Measurements from ENCODE around the gene HOXA6.
A peak's percentile ranks its signal among the peaks of the same experiment; 100 is the strongest.

HOXA6 gene

DNA sequence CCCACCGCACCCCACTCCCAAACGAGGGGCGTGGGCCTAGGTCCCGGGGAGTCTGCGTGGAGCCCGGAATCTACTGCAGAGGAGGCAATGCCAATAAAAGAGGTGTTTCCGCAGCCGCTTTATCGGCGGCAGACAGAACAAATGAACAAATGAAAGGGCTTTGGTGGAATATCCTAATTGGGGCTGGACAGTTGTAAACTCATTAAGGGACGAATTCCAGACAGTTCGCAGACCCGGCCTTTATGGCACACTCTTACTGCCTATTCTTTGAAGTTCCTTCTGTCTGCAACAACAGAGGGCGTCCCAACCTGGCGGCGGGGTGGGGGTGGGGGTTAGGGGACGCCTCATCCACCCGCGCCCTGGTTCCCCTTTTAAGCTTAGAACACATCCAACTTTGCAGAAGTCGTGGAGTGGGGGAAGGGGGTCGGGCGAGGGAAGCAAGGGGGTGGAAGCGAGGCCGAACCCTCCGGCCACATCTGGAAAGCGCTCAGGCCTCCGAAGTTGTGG lies 13.7 kb upstream of the HOXA6 start:
- no peak for DNase-seq (ENCODE audit: low spot score)

DNA sequence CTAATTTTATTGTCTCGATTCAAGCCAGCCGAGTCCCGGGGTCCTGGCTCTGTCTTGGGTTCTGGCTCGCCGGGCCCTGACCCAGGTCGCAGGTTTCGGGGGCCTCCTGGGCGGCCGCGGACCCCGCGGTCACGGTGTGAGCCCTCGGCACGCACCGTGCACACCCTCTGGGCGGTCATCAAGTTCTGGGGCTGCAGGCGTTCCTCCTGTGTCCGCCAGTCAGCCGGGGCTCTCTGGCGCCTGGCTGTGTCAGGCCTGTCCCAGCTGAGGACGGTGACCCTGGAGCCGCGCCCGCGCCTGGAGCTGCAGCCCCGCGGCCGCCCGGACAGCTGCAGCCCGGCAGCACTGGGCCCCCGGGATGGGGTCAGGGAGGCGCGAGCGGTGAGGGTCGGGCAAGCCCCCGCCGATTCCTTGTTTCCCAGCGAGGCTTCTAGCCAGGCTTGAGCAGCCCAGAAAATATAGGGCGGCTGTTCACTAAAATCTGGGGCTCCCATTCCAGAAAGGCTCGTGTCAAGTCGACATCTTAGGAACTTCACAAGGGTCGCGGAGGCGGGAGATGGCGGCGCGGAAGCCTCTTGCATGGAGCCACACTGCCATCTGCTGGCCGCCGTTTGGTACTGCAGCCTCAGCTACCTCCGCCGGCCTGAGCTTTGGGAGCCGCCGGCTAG lies 13.1 kb upstream of the HOXA6 start:
- peak; percentile 80 for DNase-seq (ENCODE audit: low spot score)

DNA sequence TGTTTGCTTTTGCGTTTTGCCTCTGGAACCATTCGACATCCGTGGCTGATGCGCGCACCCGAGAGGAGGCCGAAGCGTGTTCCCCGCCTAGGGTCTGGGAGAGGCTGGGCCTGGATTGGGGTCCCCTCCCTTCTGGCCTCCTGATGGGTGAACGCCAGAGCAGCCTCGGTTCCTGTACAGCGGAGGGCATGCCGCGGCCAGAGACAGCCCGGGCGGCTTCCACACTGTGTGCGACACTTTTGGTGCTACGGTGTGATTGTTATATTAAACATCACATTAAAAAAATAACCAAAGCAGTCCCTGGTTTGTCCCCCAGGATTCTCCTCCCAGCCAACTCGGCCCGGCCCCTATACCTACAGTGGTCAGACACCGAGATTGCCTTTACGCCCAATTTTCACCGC lies 12.6 kb upstream of the HOXA6 start:
- DNase-seq (ENCODE audit: low spot score): no peak

DNA sequence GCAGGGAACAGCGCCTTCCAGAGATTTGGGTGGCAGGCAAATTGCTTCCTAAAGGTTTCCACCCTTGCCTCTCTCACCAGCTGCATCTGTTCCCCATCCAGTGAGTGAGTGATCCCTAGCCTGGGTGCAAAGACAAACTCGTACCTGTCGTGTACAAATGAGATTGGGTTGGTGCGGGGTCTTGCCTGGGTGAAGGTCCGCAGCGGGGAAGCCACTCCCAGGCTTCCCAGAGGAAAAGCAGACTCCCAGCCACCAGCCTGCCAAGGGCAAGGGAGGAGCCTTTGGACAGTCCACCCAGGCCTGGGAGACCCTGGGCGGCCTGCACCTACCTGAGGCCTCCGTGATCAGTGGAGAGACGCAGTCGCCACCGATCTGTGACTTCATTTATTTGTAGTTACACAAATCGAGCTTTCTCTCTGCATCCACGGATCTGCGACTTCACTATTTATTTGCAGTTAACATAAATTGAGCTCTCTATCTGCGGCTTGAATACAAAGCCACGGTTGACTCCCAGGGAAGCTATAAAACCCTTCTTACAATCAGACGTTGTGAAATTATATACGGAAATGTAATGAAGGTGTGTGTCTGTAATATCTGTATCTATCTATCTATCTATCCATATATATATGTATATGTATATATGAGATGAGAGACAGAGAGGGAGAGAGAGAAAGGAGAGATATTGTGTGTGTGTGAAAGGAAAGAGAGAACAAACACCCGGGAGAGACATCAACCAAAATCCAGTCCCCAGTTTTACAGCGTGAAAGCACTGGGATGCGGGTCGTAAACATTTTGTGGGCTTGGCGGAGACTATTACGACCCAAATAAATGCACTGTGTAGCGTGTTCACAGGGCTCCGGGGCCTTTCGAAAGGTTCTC lies 11.9 kb upstream of the HOXA6 start:
- no peak for DNase-seq (ENCODE audit: low spot score)

DNA sequence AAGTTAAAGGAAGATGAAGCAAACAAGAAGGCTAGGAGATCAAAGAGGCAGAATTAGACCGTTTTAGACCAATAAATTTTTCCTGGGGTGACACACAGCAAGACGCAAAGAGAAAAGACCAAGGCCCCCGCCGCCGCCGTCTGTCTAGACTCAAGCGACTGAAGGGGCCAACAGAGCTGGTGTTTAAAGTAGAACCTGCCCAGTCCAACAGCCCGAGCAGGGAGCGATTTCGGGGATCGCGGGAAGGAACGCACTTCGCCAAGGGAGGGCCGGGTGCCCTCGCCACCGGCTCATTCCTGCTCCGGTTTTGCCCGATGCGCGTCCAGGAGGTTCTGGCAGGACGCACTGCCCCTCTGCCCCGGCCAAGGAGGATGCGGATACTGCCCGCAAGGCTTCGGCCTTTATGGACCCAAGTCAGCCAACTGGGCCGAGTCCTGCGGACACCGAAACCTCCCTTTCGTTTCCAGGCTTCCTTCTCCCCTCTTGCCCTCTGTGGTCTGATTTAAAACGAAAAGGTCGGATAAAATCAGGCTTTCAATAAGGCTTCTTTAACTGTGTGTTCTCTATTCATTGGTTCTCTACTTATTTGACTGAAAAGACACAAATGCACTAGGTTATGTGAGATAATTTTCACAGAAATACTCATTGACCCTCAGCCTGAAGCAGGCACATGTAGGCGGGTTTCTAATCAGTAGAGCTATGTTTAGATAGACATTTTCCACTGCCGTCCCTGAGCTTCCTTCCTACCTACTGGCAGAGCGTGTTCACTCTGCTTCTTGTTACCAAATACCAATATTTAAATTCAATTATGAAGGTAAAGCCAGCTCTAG lies 11.1 kb upstream of the HOXA6 start:
- DNase-seq (ENCODE audit: low spot score): no peak

DNA sequence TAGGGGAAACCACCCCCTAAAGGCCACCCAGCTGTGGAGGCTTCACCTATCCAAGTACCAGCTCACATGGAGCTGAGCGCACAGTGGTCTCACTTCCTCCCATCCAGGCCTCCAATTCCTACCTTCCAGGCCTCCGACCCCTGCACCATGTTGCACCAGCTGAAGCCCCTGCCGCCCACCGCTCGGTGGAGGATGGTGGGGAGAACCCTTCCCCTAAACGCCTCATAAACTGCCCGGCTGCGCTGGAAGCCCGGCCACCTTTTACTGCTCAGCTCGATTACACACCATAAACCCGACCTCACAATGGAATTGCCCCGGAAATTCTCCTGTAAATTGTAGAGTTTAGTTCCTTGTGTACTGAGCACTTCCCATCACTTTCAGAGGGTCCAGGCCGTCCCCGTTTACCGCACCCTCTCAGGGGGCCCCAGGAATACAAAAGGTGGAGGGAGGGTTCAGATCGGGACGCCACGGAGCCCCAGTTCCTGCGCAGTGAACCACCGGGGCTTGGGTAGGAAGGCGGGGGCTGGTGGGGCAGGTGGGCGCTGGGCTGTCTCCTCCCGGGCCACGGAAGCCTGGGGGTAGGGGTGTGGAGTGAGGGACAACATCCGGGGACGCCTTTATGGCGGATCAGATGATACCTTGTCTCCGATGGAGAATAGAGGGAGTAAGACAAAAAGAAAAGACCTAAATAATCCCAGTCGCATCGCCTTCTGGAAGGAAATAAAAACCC lies 10.3 kb upstream of the HOXA6 start:
- DNase-seq (ENCODE audit: low spot score): no peak

DNA sequence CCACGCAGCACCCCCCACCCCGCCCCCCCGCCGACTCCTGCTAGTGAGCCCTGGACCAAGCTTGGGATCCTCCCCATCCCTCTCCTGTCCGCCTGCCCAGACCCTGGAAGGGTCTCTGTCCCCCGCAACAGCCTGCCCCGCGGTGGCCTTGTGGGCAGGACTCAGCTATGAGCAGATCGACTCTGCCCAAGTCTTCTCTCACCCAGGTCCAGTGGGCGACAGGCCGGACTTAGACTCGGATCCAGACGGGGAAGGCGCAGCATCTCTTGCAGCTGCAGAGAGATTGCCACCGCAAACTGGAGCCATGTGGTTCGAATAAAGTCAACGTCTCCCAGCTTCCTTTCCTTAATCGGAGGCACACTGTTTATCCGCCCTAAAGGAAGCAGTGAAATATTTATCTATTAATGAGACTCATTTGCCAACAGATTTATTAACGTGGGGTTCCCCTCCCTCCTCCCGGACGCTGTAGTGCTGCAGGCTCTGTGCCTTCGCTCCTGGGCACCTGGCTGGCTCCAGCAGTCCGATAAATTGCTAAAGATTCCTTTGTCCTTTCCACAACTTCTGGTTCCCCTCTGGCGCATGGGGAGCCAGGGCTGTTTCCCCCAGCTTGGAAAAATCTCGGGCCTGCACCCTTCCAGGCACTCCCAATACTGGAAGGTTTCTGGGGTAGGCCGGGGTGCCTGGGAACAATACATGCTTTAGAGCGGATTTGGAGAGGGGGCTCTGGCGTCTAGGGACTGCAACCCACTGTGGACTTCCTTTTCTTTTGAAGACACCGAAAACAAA lies 9.5 kb upstream of the HOXA6 start:
- no peak for DNase-seq (ENCODE audit: low spot score)

DNA sequence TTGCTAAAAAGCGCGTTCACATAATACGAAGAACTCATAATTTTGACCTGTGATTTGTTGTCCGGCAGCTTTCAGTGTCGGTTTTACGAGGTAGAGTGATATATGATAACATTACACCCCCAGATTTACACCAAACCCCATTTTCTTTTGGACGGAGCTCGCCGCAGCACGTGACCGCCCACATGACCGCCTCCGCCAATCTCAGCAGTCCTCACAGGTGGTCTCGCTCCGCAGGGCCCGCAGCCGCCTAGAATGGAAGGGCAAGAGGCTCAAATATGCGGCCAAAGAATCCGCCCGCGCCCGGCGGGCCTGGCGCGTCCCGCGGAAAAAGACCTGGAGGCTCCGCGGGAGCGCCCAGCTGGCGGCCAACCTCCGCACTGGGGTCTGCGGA lies 8.9 kb upstream of the HOXA6 start, which contains the start of gene HOXA7:
HOXA7 (minus strand) TSS at position 168 of the 391 bp plus-strand sequence; CDS start at position 38, 130 bp downstream.
- no peak for DNase-seq (ENCODE audit: low spot score)

DNA sequence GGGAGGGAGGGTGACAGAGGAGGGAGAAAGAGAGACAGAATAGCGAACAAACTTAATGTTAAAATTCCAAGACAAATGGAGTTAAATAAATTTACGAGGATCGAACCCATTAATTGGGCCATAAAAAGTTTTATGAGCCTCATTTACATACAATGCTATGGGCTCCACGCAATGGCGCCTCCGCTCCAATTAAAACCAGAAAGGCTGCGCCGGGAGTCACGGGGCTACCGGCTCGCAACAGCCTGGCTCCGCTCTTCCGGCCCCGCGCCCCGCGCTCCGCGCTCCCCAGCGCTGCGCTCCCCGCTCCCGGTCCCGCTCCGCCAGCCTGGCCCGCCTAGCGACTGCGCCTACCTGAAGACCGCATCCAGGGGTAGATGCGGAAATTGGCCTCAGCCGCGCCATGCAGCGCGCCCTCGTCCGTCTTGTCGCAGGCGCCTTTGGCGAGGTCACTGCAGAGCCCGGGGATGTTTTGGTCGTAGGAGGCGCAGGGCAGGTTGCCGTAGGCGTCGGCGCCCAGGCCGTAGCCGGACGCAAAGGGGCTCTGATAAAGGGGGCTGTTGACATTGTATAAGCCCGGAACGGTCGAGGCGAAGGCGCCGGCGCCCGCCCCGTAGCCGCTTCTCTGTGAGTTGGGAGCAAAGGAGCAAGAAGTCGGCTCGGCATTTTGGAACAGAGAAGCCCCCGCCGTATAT lies 8.4 kb upstream of the HOXA6 start:
- no peak for DNase-seq (ENCODE audit: low spot score)

DNA sequence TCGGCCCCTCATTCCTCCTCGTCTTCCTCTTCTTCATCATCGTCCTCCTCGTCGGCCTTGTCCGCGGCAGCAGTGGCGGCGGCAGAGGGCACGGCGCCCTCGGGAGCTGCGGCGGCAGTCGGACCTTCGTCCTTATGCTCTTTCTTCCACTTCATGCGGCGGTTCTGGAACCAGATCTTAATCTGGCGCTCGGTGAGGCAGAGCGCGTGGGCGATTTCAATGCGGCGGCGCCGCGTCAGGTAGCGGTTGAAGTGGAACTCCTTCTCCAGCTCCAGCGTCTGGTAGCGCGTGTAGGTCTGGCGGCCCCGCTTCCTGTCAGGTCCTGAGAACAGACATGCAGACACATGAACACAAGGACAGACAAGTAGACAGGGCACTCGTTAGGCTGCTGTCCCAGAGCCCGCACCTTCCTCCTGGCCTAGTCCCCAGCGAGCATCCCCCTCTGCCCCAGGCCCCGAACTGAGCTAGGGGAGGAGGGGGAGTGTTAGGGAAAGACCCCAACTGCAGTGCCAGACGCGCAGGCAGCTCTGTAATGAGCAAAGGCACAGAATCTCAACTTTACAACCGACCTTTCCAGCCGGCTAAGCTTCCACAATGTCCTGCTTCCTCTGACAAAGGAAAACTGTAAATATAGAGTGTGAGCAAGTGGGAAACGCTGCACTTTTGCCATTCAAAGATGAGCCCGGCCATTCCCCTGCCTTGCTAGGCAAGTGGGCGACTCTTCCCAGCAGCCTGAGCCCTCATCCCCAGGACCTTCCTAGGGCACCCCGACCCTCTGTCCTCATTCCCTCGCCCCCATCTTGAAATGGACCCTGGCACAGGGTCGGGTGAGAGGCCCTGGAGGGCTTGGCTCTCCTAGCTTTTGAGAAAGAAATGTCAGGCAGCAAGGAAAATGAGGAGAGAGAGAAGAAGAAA lies 7.6 kb upstream of the HOXA6 start:
- DNase-seq (ENCODE audit: low spot score): no peak

DNA sequence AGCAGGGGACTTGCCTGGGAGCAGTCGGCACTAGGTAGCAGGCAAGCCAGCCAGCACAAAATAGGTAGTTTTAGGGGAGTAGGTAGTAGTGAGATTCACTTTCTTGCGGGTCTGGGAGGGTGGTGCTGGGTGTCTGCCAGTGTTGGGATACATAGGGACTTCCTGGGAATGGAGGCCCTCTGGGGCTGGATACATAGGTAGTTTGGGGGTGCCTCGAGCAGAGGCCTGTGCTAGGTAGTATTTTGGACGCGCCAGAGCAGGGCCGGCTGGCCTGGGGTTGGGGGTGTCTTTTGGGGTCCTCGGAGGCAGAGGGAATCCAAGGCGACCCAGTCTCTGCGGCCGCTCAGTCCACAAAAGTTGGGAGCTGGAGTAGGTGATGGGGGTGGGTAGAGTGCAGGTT lies 6.8 kb upstream of the HOXA6 start:
- no peak for DNase-seq (ENCODE audit: low spot score)

DNA sequence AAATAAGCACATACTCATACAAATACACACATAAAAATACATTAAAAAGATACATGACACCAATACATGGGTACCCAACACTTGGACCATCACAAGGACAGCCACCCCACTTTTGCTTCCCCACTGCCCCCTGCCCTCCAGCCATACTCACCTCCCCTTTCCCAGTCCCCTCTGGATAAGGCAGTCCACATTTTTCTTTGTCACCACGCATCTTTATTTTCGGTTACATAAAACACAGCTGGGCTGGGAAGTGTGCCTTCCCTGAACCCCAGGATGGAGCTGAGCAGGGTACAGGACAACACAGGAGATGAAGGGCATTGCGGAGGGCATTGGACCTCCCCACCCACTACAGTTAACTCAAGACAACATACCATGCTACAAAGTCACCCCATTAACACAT lies 6.0 kb upstream of the HOXA6 start:
- DNase-seq (ENCODE audit: low spot score): no peak

DNA sequence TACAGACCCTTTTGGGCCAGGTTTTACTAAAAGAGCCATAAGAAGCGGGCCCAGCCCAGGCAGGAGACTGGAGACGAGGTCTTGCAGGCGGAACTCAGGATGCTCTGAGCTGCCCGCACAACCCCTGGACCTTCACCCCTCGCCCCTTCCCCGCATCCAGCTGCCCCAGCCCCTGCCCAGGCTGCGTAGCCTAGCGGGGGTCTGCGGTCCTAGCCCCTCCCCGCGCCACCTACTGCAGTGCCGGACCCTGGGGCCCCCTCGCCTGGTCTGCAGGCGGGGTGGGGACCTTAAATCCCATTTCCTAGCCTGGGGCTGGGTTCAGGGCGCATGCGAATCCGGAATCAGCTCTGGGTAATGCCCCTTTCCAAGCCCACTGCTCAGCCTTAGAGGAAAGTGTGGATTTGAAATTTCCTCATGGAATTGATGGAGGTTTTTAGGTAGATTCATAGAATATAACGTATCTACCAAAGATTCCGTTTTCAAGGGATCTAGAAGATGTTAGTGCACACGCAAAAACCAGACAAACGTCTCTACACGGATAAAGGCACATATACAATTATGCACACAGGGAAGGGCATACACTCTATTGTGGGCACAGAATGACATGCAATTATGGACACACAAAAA lies 5.4 kb upstream of the HOXA6 start:
- no peak for DNase-seq (ENCODE audit: low spot score)

DNA sequence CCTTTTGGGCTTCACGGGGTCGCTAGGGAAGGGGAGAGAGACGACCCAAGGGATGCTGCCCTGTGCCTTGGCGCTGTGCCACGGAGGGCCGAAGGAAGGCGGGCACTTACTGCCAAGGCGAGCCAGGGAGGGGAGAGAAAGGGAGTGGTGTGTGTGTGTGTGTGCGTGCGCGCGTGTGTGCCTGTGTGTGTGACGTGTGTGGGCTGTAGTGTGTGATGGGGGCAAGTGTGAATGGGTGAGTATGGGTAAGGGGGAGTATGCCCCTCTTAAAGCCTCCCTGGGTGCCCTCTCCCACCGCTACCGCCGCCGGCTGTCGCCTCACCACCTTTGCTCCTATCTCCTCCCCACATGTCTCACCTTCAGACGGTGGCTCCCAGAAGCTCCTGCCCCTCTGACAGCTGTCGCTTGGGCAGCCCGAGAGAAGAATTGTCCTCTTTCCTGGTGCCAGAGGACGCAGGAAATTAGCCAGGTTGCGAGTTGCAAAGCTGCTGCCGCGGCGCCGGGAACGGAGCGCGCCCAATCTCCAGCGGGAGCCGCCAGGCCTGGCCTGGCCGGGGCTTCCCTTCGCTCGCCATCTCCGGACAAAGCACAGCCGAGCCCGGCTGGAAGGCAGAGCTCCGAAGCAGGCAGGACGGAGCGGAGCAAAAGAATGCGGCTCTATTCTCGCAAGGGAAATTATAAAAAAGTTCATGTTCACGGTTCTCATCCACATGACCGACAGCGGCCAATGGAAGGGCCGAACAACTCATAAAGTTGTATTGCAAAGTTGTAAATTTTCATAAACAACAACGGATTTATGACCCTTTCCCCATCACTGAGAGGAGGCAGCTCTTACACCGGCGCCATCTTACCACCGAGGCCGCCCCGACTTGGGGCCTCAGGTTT lies 4.6 kb upstream of the HOXA6 start, which contains the start of gene HOXA3:
HOXA3 (minus strand) TSS at position 653 of the 885 bp plus-strand sequence. CDS start 41,943 bp downstream, outside the sequence.
- DNase-seq (ENCODE audit: low spot score): no peak

DNA sequence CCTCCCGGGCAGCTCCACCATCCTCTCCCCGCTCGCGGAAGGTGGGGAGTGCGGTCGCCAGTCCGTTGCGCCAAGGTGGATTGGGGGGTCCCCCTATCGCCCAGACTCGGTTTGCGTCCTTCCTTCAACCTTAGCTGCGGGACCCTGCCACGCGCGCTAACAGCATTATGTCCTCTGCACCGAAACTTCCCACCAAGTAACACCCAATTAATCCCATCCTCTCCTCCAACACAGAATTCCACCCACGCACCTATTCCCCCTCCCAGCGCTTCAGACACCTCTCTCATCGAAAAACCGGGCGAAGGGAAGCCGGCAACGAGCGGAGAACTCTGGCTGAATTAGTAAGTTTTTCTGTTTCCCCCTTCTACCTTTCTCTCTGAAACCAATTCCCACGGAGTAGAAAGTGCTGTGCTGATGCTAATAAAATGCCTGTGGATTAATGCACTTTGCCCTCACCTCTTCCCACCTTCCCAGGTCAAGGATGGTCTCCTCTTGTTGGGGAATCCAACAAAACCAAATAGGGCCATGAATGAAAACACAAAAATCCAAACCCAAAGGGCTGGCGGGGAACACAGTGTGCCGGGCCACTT lies 3.9 kb upstream of the HOXA6 start:
- DNase-seq (ENCODE audit: low spot score): no peak

DNA sequence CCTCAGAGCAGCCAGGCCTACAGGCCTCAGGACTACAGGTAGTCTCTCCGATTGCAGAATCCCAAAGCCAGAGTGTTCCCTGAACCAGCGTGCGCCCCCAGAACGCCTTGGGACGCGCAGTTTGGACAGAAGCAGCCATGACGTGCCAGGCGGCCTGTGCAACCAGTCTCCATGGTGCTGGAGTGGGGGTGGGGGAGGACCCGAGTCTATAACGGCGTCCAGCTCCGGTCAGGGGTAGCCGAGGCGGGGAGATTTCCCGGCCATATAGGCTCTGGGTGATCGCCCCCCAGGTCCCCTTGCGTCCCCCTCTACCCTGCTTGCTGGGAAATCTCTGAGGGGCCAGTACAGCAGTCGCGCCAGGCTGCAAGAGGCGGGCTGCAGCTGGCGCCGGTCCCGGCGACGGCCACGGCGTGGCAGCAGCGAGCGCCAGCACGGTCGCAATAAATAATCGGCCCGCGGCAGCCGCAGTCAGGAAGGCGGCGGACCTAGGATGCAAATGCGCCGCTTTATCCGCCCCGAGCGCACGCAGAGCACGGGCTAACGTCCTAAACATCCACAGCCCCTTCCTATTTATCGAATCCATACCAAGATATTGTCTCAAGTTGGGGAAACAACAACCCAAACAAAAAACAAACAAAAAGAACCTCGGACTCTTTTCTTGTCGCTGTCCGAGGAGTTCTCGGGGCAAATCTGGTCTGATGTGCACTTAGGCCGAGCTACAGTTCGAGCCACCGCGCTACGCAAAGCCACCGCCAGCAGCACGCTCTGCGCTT lies 3.2 kb upstream of the HOXA6 start:
- DNase-seq (ENCODE audit: low spot score): peak; percentile 60

All from activated CD4-positive, alpha-beta T cell treated with anti-CD3 and anti-CD28 coated beads, Interleukin-2, Interleukin-4, amounts not matched to agents 100 ng/mL and 50 ng/mL, durations not matched to agents 16 hours and 8 hours (primary cell).